RWPE1 (cell line): ENCODE measurements around the gene RELB.

Experiments
- CTCF ChIA-PET: fragments of 350-600 bp; sonication (Branson Sonifier 250); formaldehyde crosslinking; extraction: SDS; loops from one replicate; lab custom pipeline; 2021; lab: Yijun Ruan, JAX
- POLR2A ChIA-PET: fragments of 400-600 bp; formaldehyde crosslinking; extraction: SDS; loops from one replicate; lab custom pipeline; 2020; ENCODE audit warnings: antibody characterized with exemption; ENCODE audit not compliant: low non-redundant PET; lab: Yijun Ruan, JAX
- DNase-seq: peaks from one replicate; pipeline ENCODE4 v3.0.0; 2012; ENCODE audit warnings: low spot score
- H3K27ac ChIP-seq: fragments of 450-650 bp; 2 replicates; pipeline ENCODE4 v1.5.1; 2017
- CTCF ChIP-seq: fragments of 450-650 bp; conservative IDR thresholded peaks from 2 replicates; pipeline ENCODE4 v1.5.1; 2017; ENCODE audit warnings: low read depth, mild to moderate bottlenecking

Gene RELB

GRCh38 chr19:45076029-45076850 lies 75.0 kb downstream of the RELB start, which contains the start of gene ZNF296:
TSS of gene ZNF296 (minus strand) at chr19:45076478. CDS start at chr19:45076373, 105 bp downstream.
- ChIA-PET POLR2A (no interaction called here), CTCF (interaction anchor here (0.6 kb wide), 1 partner anchor 13 kb away, joined by 4 read pairs; no protein-coding TSS in a partner anchor)
- no peak for TF ChIP-seq CTCF
- peak; percentile 84 for DNase-seq
- peak within 1 kb of the TSS; percentile 90 for H3K27ac ChIP-seq

DNA sequence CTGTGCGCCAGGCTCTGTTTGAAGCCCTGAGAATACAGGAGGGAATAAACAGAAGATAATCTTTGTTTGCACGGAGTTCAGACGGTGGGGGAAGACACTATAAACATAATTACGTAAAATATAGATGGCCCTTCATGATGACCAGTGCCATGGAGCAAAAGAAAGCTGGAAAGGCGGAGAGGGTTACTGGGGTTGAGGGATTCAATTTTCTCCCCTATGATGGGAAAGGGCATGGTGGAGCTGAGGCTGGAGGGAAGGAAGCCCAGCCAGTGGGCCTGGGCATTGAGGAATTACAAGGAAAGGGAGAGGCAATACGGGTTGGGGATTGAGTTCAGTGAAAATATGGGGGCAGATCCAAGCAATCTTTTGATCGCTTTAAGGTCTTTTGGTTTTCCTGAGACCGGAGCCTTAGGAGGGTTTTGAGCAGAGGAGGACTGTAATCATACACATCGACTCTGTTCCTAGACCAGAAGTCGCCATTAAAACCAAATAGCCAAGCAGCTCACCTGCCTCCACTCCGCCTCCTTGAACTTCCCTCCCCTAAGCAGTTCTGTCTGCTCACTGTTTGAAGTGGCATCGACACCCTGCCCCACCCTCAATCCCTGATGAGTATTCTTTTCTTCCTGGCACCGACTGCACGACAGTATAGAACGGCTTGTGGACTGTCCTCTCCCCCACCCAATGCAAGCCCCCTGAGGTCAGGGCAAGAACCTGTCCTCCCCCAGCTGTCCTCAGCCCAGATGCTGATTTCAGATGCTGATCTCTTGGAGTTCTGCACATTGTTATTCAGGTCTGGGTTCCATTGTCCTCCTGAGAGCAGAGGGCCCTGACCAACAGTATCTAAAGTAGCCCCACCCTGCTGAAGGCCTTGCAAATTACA lies 75.8 kb downstream of the RELB start:
- H3K27ac ChIP-seq = peak overlapping the region; percentile 90
- no peak for DNase-seq
- TF ChIP-seq CTCF = no peak
- POLR2A ChIA-PET = no interaction called here
- CTCF ChIA-PET = no interaction called here

DNA sequence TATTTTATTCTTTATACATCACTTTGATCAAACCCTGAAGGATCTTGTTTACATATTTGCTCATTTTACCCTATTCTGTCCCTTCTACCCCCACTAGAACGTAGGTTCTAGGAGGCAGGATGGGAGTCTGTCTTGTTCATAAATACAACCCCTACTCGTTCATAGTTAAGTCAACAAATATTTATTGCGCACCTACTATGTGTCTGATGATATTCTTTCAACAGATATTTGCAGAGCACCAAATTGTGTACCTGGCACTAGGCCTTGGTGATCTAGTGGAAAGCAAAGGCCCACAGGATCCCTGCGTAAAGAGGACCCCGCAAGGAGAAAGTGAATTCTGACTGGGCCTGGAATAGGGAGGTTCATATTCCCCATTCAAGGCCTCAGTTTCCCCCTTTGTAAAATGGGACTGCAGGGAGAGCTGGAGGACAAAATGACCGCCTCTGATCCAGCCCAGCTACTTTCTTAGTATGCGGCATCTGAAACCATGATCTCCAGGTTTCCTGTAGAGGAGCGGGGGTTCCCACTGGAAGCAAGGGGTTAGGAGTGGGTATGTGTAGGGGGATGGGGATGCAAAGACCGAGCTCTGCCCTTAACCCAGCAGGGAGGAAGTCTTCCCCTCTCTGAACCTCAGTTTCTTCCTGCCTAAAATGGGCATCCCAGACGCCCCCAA lies 77.3 kb downstream of the RELB start:
- POLR2A ChIA-PET = no interaction called here
- no peak for TF ChIP-seq CTCF
- CTCF ChIA-PET = no interaction called here

GRCh38 chr19:45079063-45079910 lies 78.0 kb downstream of the RELB start, which contains the start of gene GEMIN7:
TSS of gene GEMIN7 (plus strand) at chr19:45079260. CDS start at chr19:45090115, 10,855 bp downstream.
- peak; percentile 67 for DNase-seq
- ChIA-PET POLR2A (no interaction called here), CTCF (interaction anchor here (0.6 kb wide), 1 partner anchor 73 kb away, joined by 3 read pairs; no protein-coding TSS in a partner anchor)
- TF ChIP-seq CTCF = peak; percentile 25
- peak within 1 kb of the TSS; percentile 90 for H3K27ac ChIP-seq

More for the DNA sequence above, 77.3 kb downstream of the RELB start:
- H3K27ac ChIP-seq = peak overlapping the region; percentile 90
- no peak for DNase-seq

- DNase-seq = no peak
- POLR2A ChIA-PET = no interaction called here
- CTCF ChIA-PET = interaction anchor here (0.6 kb wide), 1 partner anchor 73 kb away, joined by 3 read pairs; no protein-coding TSS in a partner anchor
- TF ChIP-seq CTCF = no peak
- peak overlapping the region; percentile 90 for H3K27ac ChIP-seq
These were observed 78.7 kb downstream of the RELB start for GRCh38 chr19:45079911-45080370.
